GM21381 (cell line): ENCODE data around the gene TRIM39.
"Not testable (repeated sequence)": the region's sequence is repeated elsewhere in the genome, so short reads cannot be mapped to it uniquely, and the experiment has no call there.

Experiments
- ATAC-seq: cut with Tn5 transposase; IDR thresholded peaks from one replicate; pipeline ENCODE4 v1.9.1; 2021; ENCODE audit warnings: mild to moderate bottlenecking, moderate library complexity; ENCODE audit not compliant: unreplicated experiment

Gene TRIM39

DNA sequence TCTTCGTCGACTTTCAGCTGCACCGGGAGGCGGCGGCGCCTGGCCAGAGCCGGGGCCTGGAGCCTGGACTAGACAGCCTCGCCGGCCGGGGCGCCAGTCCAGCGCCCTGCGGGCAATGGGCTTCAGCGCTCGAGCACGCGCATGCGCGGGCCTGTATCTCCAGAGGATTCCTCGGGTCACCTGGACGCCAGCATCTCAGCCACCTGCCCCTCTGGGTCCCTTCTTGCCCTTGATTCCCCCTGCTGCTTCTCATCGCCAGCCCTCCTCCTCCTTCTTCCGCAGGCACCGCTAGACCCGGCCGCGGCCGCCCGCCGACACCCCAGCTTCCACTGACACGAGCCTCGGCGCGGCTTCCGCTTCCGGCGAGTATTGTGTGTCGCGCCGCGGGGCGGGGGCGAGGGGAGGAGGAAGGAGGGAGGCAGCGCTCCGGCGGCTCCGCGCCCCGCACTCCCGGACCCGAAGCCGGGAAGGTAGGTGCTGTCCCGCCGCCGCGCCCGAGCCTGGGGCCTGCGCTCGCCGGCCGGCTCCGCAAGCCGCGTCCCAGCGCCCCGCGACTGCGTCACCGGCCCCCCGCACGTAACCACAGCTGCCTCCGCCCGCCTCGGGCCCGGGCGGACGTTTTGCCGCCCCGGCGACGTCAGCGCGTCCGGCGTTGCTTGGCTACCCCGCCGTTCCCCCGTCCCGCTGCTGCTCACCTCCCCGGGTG lies at the start of gene TRIM39:
TSS of gene TRIM39 (plus strand) at position 402 of the 706 bp plus-strand sequence. CDS start 2,391 bp downstream, outside the sequence.
- ATAC-seq: peak; percentile 68

DNA sequence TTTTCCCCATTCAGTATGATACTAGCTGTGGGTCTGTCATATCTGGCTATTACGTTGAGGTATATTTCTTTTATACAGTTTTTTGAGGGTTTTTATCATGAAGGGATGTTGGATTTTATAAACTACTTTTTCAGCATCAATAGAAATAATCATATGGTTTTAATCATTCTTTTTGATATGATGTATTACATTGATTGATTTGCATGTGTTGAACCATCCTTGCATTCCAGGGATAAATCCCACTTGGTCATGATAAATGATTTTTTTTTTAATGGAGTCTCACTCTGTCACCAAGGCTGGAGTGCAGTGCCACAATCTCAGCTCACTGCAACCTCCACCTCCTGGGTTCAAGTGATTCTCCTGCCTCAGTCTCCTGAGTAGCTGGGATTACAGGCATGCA lies 45.7 kb upstream of the TRIM39 start:
- ATAC-seq: not testable (repeated sequence)

DNA sequence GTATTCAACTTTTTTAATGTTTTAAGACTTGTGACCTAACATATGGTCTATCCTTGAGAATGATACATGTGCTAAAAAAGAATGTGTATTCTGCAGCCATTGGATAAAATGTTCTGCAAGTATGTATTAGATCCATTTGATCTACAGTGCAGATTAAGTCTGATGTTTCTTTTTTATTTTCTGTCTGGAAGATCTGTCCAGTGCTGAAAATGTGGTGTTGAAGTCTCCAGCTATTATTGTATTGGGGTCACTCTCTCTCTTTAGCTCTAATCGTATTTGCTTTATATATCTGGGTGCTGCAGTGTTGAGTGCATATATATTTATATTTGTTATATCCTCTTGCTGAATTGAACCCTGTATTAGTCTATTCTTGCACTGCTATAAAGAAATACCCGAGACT lies 44.2 kb upstream of the TRIM39 start:
- no peak for ATAC-seq

DNA sequence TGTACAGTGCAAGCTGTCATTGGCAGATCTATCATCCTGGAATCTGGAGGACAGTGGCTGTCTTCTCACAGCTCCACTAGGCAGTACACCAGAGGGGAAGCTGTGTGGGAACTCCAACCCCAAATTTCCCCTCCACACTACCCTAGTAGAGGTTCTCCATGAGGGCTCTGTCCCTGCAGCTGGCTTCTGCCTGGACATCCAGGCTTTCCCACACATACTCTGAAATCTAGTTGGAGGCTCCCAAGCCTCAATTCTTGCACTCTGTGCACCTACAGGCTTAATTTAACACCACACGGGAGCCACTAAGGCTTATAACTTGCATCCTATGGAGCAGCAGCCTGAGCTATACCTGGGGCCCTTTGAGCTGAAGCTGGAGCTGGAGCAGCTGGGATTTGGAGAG lies 43.0 kb upstream of the TRIM39 start:
- ATAC-seq: no peak

DNA sequence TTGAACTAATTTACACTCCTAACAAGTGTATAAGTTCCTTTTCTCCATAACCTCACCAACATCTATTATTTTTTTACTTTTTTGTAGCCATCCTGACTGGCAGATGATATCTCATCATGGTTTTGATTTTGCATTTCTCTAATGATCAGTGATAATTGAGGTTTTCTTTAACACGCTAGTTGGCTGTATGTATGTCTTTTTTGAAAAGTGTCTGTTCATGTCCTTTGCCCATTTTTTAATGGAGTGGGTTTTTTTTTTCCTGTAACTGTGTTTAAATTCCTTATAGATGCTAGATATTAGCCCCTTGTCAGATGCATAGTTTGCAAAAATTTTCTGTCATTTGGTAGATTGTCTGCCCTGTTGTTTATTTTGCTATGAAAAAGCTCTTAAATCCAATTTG lies 39.6 kb upstream of the TRIM39 start:
- ATAC-seq: no peak

DNA sequence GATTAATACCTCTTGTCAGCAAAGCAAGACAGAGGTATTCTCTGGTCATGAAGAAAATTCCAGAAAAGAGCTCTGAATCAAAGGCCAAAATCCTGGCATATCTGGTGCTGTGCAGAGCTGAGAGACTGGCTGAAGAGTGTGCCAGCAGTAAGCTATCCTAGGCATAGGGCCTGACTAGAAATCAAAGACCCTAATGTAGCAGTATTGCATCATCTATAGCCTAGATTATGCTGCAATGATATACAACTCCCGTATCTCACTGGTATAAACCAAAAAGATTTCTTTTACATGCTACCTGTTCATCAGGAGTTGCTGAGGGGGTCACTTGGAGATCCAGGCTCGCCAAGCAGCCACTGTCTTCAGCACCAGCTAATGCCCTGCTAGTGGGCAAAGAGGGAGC lies 30.9 kb upstream of the TRIM39 start:
- no peak for ATAC-seq

DNA sequence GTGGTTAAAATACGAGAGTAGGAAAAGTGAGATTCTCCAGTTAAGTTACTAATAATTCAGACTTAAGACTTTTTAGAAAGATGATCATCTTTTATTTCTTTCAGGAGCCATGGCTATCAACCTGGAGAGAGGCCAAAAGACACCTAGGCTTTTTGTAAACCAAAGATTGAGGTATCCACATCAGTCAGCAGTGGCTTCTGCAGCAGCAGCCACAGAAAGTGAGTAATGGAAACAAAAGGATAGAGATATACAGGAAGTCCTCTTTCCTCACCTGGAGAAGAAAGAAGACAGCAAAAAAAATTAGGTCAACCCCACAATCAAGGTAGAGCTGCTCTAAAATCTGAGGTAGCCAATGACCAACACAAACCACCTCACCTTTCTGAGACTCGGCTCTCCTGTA lies 22.7 kb upstream of the TRIM39 start:
- ATAC-seq: no peak

DNA sequence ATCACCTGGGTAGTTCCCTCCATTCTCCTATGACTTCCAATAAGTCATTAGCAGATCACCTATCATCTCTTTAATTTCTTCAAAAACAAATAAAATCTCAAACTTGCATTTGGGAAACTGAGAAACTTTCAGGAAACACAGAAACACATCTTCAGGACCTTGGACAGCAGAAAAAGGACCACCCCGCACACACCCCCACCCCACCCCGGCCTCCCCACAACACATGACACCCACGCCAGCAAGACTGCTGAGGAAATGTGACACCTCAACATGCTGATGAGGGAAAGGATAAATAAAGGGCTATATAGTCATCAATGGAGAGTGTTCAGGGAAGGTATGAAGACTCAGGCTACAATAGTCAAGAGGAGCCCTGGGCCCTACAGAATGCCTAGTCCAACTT lies 15.6 kb upstream of the TRIM39 start:
- ATAC-seq: no peak

DNA sequence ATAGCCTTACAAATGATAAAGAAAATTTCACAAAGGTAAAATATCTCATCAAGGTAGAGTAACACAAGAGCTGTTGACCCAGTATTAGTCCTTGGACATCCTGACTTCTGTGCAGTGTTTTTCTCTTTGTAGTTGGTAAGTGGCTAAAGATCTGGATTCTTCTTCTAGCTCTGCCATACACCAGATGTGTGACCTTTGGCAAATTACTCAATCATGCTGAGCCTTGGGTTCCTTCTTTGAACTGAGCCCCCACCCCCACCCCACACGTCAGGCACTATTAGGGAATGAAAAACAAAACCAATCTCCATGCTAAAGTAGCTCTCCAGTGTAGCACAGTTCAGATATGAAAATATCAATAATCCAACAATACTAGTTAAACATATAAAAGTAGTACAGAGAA lies 15.1 kb upstream of the TRIM39 start:
- ATAC-seq: no peak

DNA sequence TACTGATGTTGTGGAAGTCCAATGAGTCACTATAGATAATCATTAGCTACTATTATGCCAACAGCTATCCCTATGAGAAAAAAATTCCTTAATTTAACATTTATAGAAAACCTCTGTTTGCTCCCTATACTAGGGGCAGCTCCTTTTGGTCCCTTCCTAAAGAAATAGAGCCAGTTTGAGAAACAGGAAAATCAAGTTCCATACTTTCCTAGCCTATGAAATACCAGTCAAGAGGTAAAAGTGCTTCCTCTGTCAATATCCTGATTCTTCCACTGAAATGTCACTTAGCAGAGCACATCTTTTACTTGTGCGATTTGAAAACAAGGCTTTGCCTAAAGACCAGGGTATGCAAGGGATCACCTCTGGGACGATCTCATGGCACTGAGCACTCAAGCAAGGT lies 14.5 kb upstream of the TRIM39 start:
- no peak for ATAC-seq

DNA sequence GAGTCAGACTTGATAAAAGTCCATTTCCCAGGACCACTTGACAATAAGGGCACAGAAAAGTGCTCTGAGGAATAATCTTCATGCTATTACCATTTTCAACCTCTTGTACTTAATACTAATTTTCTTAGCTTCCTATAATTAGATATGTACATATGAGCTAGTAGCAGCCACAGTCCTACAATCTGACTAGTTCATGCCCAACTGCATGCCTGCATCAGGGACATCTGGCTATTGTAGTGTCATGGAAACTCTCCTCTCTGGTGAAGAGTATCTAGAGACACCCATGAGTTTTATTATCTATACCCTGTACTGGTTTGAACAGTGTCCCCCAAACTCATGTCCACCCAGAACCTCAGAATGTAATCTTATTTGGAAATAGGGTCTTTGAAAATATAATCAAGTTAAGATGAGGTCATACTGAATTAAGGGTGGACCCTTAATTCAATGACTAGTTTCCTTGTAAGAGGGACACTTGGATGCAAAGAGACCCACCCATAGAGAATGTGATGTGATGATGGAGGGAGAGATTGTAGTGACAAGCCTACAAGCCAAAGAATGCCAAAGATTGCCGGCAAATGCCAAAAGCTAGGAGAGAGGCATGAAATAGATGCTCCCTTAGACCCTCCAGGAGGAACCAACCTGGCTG lies 13.9 kb upstream of the TRIM39 start:
- no peak for ATAC-seq

DNA sequence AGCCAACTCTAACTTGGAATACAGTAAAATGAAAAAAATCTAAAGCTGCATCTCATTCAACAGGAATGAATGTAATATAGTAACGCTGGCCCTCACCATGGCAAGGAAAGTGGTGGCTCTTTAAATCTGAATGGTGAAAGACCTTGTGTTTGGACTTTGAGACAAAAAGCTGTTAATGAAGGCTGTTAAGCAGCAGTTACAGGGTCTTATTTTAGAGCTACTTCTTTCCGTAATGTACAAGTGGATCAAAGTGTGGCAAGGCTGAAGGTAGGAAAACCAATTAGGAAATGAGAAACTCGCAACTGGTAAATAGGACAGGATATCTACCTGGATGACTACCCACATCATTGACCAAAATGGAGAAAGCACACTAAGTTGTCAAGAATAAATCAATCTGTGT lies 11.6 kb upstream of the TRIM39 start:
- ATAC-seq: no peak

DNA sequence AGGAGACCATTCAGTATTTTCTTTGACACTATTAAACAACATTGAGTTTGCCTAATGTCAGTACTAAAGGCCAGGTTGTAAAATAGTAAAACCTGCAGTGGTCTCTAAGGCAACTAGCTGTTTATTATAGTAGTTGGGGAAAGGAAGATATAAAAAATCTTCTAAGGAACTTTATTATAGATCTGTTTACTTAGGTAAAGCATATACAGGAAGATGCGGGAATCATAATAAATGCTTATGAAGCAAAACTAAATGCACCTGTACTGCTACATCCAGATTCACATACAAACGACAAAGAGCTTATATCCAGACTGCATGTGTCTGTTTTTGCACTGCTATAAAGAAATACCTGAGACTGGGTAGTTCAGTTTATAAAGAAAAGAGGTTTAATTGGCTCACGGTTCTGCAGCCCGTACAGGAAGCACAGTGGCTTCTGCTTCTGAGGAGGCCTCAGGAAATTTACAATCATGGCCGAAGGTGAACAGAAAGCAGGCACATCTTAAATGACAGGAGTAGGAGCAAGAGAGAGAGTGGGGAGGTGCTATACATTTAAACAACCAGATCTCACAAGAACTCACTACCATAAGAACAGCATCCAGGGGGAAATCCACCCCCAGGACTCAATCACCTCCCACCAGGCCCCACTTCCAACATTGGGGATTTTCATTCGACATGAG lies 8.7 kb upstream of the TRIM39 start:
- no peak for ATAC-seq

DNA sequence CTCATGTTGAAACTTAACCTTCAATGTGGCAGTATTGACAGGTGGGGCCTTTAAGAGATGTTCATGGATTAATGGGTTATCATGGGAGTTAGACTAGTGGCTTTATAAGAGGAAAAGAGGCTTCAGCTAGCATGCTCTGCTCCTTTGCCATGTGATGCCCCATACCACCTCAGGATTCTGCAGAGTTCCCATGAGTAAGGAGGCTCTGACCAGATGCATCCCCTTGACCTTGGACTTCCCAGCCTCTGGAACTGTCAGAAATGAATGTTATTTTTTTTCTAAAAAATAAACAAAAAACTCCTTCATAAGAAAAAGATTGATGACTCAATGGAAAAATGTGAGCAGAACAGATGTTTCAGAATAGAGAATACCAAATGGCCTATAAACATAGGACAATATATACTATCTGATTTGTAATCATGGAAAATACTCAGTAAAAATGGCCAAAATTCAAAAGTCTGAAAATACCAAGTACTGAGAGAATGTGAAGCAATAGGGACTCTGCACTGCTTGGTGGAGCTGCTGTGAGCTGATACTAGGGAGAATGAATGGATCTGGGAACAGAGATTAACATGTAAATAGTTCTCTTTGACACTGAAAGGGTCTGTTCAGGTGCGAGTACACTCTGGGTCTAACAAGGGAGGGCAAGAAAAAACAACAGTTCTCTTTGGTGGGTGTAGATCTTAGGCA lies 7.4 kb upstream of the TRIM39 start:
- no peak for ATAC-seq

DNA sequence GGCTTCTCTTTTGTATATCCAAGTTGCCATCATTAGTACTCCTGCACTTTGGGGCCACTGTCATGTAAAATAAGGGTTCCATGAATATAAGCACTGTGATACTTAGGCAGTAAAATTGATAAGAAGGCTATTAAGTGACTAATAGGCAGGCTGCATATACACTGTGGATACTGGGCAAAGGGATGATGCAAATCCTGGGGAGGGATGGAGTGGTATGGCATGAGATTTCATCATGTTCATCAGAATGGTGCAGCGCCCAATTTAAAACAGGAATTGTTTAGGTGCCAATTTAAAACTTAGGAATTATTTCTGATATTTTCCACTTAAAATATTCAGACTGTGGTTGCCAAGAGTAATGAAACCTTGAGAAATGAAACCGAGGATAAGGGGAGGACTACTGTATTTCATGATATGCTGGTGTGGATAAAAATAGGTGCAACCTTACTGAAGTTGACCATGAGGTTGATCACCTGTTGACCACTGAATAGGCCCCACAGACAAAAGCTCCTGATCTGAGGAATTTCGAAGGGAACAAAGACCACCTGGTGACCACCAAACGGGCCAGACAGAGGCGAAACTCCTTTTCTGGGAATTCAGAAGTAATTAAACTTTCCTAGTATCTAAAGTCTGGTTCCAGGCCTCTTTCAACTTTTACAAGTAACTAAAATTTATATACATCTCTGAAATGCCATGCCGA lies 4.9 kb upstream of the TRIM39 start:
- ATAC-seq: no peak

DNA sequence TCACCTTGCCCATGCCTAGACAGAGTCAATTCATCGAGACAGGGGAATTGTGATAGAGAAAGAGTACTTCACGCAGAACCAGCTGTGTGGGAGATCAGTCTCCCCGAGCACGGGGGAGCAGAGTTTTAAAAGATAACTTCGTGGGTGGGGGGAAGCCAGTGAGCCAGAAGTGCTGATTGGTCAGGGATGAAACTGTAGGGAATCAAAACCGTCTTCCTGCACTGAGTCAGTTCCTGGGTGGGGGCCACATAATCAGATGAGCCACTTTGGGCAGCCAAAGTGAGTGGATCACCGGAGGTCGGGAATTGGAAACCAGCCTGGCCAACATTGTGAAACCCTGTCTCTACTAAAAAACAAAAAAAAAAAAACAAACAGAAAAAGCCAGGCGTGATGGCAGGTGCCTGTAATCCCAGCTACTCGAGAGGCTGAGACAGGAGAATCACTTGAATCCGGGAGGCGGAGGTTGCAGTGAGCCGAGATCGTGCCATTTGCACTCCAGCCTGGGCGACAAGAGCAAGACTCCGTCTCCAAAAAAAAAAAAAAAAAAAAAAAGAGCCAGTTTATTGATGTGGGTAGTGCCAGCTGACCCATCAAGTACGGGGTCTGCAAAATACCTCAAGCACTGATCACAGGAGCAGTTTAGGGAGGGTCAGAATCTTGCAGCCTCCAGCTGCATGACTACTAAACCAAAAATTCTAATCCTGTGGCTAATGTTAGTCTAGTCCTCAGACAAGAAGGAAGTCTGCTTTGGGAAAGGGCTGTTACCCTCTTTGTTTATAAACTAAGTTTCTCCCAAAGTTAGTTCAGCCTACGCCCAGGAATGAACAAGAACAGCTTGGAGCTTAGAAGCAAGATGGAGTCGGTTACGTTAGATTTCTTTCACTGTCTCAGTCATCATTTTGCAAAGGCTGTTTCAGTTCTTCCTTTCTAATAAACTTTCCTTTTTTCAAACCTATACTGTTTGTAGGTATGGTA lies 3.9 kb upstream of the TRIM39 start:
- no peak for ATAC-seq

DNA sequence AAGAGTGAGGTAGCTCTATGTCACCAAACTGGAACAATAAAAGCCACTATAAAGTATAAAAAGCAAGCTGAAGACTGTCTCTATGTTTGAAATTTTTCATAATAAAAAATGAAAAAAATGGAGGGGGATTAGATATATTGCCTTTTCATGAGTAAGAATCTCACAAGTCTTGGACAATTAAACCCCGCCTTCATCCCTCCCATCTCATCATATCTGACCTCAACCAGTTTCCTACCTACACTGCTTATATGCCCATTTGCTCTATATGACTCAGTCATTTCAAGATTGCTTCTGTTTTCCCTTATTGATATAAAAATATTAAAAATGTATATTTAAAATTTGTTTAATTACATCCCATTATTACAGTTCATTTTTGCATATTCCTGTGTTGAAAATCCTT lies 2.9 kb upstream of the TRIM39 start:
- no peak for ATAC-seq

DNA sequence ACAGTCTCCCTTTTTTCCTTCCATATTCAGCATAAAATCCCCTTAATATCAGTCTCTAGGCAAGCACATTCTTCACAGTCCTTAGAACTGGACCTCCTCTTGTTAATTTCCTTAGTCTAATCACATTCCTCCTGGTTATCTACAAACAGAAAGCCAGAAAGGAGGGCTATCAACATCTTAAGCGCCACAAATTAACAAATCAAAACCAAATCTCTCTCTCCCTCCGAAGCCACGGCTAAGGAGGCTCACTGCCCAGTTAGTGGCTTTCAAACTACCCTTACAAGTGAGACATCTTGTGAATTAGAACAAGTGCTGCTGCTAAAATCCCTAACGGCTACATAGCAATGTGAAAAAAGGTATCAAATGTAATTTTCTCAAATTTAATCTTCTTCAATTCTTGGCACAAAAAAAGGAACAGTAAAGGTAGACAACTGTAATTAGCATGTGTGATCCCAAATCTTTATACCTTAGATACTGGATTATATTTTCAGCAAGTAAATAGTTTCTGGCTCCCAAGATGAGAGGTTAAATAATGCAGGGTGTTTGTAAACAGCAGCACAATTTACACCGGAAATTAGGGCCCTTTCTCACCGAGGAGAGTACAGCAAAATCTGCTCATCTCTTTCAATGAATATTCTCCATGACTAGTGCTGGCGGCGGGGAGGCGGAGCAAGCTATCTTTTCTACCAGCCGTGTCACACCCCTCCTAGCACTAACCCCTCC lies 1.4 kb upstream of the TRIM39 start:
- peak; percentile 25 for ATAC-seq

DNA sequence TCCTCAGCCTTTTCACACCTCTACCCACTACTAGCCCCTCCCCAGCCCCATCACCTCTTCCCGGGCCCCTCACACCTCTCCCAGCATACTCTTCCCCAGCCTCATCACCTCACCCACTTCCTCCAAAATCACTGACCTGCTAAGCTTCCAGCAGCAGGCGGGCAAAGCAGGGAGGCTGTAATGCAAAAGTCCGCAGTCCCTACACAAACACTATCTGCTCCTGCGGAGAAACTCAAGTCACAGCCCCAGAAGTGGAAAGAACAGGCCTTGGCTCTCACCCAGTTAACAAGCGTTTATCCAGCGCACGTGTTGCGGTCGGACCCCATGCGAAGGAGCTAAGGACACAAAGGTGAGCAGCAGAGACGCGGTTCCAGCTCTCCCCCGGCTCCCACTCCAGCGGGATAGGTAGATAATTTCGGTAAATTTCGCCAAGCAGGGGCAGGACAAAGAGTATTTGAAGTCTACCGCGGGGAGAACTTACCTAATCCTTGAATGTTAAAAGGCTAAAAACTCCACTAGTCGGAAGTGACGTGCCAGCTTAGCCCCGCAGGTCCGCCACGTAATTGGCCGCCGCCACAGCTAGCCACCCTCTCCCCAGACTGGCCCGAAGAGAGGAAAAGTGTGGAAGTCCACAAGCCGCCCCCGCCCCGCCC lies 728 bp upstream of the TRIM39 start:
- peak; percentile 38 for ATAC-seq
